T follicular helper cell (primary cell): ENCODE data around the gene RGS9.
"Not testable (repeated sequence)": the region's sequence is repeated elsewhere in the genome, so short reads cannot be mapped to it uniquely, and the experiment has no call there.

ENCODE experiments used
- DNase-seq: peaks from one replicate; pipeline ENCODE4 v3.0.0-alpha.2; 2020; ENCODE audit warnings: low read depth
- total RNA-seq, 2 experiments: gene quantifications; one replicate each; lab custom pipeline; 2026; lab: John Stamatoyannopoulos, UW

Gene RGS9
- 0.30 to 1.1 reads per million in 2 experiments for total RNA-seq

DNA sequence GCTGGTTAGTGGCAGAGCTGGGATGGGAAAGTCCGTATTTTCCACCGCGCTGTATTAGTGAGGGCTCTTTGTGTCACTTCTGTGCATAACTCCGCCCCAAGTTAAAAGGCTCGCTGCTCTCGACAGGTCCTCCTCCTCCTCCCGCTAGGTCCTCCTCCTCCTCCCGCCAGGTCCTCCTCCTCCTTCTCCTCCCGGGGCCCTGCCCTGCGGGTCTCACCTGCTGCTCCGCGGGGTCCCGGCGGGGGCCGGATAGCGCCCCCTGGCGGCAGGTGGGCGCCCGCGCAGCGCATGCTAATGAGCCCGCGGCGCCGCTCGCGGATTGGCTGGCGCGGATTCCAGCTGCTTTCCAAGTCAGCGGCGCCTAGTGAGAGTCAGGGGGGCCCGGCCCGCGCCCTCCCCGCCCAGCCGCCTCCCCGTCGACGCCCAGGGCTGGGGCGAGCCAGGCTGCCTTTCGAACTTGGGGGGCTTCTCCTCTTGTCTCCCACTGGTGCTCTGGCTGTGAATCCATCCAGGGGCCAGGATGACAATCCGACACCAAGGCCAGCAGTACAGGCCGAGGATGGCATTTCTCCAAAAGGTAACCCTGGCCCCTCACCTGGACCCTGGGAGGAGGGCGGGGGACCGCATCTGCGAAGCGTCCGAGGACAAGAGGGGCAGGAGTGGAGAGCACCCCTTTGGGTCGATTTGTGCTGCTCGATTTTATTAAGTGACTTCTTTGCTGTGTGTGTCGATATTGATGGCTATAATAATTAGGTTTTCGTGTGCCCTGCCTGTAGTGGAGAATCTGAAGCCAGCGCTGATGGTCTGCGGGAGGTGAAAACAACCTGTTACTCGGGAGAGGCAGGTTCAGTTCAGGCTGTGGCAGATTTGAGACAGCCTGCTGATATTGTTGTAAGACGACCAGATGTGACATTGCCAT, at the start of gene RGS9:
Gene RGS9 (plus strand): TSS at position 350 of the 919 bp plus-strand sequence. CDS start 171 bp downstream, at position 521.
- DNase-seq: peak; percentile 78

- DNase-seq: no peak
Measured at GRCh38 chr17:65088621-65089360, 48.4 kb upstream of the RGS9 start.

DNA sequence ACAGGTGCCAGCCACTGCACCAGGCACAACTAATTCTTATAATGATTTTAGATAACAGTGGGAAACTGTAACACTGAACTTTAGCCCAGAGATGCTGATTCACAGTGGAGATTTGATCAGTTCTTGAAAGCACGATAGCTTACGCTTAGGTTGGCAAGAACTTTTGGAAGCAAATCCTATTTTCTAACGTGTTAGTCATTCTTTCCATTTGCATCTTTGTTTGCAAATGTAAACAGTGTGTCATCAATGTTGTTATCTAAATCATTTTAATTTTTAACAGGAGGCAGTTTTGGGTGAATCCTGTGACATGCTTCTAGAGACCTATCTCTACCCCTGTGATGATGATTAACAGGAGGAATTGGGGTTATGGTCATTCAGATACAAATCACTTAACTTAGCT, 44.9 kb upstream of the RGS9 start:
- DNase-seq: no peak

DNA sequence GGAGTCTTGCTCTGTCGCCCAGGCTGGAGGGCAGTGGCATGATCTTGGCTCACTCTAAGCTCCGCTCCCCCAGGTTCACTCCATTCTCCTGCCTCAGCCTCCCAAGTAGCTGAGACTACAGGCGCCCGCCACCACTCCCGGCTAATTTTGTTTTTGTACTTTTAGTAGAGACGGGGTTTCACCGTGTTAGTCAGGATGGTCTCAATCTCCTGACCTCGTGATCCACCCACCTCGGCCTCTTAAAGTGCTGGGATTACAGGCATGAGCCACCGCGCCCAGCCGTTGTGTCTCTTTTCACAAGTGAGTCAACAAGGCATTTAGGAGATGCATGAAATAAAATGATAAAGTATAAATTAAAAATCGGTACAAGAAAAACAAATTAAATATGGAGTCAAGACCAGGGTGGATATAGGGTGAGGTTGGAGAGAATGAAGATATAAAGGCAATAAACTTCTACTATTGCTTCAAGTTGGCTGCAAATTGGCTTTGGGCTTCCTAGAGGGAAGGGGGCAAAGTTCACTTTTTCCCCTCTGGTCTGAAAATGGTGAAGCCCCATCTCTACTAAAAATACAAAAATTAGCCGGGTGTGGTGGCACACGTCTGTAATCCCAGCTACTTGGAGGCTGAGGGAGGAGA, 44.3 kb upstream of the RGS9 start:
- not testable (repeated sequence) for DNase-seq

DNA sequence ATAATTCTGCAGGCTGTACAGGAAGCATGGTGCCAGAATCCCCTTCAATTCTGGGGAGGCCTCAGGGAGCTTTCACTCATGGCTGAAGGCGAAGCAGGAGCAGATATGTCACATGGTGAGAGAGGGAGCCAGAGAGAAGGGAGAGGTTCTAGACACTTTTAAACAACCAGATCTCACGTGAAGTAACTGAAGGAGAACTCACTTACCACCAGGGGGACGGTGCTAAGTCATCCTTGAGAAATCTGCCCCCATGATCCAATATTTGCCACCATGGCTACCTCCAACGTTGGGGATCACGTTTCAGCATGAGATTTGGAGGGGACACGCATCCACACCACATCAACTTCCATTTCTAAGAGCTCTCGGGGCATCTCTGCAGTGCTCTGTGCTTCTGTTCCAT, 43.2 kb upstream of the RGS9 start:
- no peak for DNase-seq

- DNase-seq: no peak
Measured at GRCh38 chr17:65095465-65095864, 41.7 kb upstream of the RGS9 start.

GRCh38 chr17:65096382-65096781, 40.8 kb upstream of the RGS9 start:
- DNase-seq: not testable (repeated sequence)

DNA sequence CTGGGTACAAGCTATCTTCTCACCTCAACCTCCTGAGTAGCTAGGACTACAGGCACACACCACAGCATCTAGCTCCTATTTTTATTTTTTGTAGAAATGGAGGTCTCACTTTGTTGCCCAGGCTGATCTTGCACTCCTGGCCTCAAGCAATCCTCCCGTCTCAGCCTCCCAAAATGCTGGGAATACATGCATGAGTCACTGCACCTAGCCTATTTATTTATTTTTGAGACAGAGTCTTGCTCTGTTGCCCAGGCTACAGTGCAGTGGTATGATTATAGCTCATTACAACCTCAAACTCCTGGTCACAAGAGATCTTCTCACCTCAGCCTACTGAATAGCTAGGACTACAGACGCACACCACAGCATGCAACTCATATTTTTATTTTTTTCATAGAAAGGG, 40.1 kb upstream of the RGS9 start:
- no peak for DNase-seq

DNA sequence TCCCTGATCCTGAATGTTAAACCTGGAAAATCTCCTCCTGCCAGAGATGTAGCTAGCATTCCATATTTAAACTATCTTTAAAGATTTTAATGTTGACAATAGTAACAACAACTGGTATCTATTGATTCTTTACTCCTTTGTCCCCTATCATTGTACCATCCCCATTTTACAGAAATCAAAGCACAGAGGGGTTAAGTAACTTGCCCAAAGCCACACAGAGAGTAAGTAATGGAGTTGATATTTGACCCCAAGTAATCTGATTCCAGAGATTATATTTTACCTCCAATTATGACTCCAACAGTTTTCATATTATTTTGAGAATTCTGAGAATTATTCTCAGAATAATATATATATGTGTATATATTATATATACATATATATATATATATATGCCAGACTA, 37.7 kb upstream of the RGS9 start:
- DNase-seq: no peak

GRCh38 chr17:65099941-65100315, 37.2 kb upstream of the RGS9 start:
- DNase-seq: peak; percentile 15

- peak; percentile 72 for DNase-seq
Measured at GRCh38 chr17:65100316-65101140, 36.6 kb upstream of the RGS9 start.

GRCh38 chr17:65101371-65101770, 35.8 kb upstream of the RGS9 start:
- DNase-seq: no peak

GRCh38 chr17:65102235-65102634, 34.9 kb upstream of the RGS9 start:
- no peak for DNase-seq

GRCh38 chr17:65102788-65103187, 34.4 kb upstream of the RGS9 start:
- no peak for DNase-seq

- DNase-seq: no peak
Measured at GRCh38 chr17:65103431-65103830, 33.7 kb upstream of the RGS9 start.

- no peak for DNase-seq
Measured at GRCh38 chr17:65103896-65104295, 33.3 kb upstream of the RGS9 start.

DNA sequence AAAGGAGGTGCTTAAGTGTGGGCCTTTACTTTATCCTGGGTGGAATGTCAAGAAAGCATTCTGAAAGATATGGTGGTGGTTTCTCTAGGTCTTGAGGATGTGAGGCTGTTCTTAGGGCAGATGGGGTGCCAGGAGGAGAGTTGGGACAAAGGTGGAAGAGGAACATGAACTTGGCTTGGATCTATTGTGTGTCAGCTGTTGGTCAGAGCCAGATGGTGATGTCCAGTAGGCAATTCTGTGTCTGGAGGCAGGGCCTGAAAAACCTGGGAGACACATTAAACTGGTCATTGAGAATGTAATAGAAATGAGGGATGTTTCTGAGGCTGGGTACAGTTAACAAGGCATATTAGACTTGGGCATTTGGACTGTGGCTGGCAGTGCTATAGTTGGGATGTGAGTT, 32.6 kb upstream of the RGS9 start:
- DNase-seq: no peak

DNA sequence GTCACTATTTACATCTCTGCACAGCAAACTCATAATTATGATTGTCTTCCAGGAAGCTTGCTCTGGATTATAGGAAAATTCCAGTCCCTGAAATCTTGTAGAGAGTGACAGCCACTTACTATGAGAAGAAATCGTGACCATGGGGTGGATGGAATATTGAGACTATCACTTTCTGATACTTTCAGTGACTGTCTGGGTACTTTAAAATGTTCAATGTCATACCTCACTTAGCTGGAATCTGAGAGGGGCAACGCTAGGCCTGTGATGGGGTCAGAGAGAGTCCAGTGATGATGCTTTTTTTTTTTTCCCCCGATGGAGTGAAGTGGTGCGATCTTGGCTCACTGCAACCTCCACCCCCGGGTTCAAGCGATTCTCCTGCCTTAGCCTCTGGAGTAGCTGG, 32.2 kb upstream of the RGS9 start:
- DNase-seq: no peak

GRCh38 chr17:65108152-65108551, 29.0 kb upstream of the RGS9 start:
- DNase-seq: no peak

DNA sequence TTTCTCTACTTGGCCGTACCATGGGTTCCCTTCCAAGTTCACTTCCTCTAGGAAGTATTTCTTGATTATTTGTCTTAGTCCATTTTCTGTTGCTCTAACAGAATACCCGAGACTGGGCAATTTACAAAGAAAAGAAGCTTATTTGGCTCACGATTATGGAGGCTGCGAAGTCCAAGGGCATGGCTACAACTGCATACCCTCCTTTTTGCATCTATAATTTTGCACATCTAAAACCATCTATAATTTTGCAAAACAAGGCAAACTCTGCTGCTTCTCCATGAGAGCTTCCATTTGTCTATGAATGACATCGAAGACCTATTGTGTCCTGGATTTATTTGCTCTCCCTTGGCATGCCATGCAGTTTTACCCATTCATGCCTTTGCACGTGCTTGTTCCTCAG, 27.6 kb upstream of the RGS9 start:
- no peak for DNase-seq

DNA sequence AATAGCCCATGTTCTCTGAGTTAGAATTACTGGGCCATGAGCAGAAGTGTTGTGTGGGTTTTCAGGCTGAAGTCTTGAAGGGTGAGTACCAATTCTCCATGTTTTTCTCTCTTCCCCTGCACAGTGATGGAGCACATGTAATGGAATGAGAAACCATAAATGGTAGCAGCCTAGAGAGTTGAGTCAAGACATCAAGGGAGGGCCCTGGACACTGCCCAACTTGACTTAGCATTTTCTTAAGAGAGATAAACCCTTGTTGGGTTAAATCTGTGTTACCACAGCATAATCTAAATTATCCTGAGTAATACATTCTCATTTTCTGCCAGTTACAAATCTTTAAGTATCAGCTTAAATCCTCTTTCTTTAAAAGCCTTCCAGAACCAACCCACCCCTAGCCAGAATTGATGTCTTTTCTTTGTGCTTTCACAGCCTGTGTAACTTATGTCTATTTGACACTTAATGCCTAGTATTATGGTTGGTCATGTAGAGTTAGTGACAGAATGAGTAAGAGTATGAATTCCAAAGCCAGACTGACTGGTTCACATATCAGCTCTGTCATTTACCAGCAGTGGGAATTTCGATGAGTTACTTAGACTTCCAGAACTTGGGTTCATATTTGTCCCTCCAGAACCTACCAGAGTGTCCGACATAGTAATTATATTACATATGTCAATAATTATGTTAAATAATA, 27.0 kb upstream of the RGS9 start:
- DNase-seq: no peak
